Measurements from ENCODE around the gene AFAP1. TPM values are rescaled to one million over a fixed set of nuclear protein-coding genes. Genes with fewer than 3 reads are reported as not detected.
A peak's percentile ranks its signal among the peaks of the same experiment; 100 is the strongest.

Gene AFAP1
- total and polyA plus RNA-seq, 2 experiments from 2014 or later: 10.5 to 31.9 TPM

DNA sequence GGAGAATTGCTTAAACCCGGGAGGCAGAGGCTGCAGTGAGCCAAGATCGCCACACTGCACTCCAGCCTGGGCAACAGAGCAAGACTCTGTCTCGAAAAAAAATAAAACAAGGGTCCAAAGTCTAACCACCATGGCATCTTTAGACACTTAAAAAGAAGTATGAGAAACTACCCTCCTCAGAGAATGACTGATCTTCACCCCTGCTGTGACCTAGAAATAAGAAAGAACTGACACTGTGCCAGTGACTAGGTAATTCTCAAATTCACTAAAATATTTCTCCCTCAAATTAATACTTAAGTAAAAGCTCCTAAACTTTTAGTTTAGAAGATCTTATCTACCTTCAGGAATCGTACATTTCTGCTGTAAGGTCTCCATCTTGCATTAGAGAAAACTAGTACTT is 80.3 kb downstream of the AFAP1 start:
- no peaks in the 10 kb centered on the region for H3K36me3 ChIP-seq
- no peak for TF ChIP-seq CTCF (IDR thresholded peaks at IDR 0.05; ENCODE audit: low read depth, low read length)
- H3K4me1 ChIP-seq (ENCODE audit: low read depth): peaks cover 19% of the 10 kb centered on the region
- H3K4me3 ChIP-seq: no peak overlapping the region
- no peak for DNase-seq (ENCODE audit: low read depth in 1 of 2, low spot score in 1 of 2)
- no peaks in the 10 kb centered on the region for H3K9me3 ChIP-seq (ENCODE audit: low read depth)
- no peak overlapping the region for H3K27ac ChIP-seq
- H3K27me3 ChIP-seq: no peaks in the 10 kb centered on the region

DNA sequence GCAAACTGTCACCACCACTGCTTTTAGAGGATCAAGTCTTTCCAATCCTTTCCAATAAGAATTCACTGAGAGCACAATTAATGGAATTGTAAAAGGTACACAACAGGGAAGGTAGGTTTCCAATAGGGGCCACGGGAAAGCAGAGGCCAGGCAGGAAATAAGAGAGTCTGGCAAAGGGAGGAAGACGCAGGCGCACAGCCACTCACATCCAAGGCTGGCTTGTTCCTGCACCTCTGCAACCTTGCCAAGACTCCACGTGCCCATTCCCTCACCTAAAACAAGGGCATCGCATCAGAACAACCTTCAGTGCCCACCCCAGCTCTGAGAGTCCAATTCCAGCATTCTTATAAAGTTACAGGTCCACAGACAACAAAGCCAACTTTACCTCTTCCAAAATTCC is 81.2 kb downstream of the AFAP1 start:
- TF ChIP-seq CTCF (IDR thresholded peaks at IDR 0.05; ENCODE audit: low read depth, low read length): no peak
- Histone ChIP-seq H3K27me3 (no peaks in the 10 kb centered on the region), H3K4me1 (ENCODE audit: low read depth) (peaks cover 19% of the 10 kb centered on the region), H3K9me3 (ENCODE audit: low read depth) (no peaks in the 10 kb centered on the region), H3K36me3 (no peaks in the 10 kb centered on the region), H3K4me3 (no peak overlapping the region), H3K27ac (no peak overlapping the region)
- no peak for DNase-seq (ENCODE audit: low read depth in 1 of 2, low spot score in 1 of 2)

DNA sequence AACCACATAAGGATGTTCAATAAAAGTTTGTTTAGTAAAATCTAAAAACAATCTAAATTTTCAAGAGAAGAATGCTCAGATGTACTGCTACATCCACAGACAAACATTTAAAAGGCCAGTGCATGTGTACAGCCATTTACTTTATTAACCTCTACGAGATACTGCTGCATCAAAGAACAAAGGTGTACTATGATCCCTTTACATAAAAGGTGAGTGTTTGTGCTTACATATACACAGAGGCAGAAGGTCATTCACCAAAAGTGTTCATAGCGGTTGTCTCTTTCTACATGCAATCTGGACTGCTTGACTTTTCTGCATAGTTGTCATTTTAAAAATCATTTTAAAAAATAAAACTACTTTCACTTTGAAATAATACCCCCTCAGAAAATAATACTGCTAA is 81.7 kb downstream of the AFAP1 start:
- Histone ChIP-seq H3K4me3 (no peak overlapping the region), H3K4me1 (ENCODE audit: low read depth) (peaks cover 15% of the 10 kb centered on the region), H3K9me3 (ENCODE audit: low read depth) (no peaks in the 10 kb centered on the region), H3K27me3 (no peaks in the 10 kb centered on the region), H3K27ac (no peak overlapping the region), H3K36me3 (no peaks in the 10 kb centered on the region)
- TF ChIP-seq CTCF (IDR thresholded peaks at IDR 0.05; ENCODE audit: low read depth, low read length): no peak
- DNase-seq (ENCODE audit: low read depth in 1 of 2, low spot score in 1 of 2): no peak

- peak; percentile 4 to 89 for DNase-seq (ENCODE audit: low read depth in 1 of 2, low spot score in 1 of 2)
- no peaks in the 10 kb centered on the region for H3K9me3 ChIP-seq (ENCODE audit: low read depth)
- H3K4me1 ChIP-seq (ENCODE audit: low read depth): peaks cover 10% of the 10 kb centered on the region
- TF ChIP-seq CTCF (IDR thresholded peaks at IDR 0.05; ENCODE audit: low read depth, low read length): no peak
- no peak overlapping the region for H3K4me3 ChIP-seq
- no peaks in the 10 kb centered on the region for H3K27me3 ChIP-seq
- H3K36me3 ChIP-seq: no peaks in the 10 kb centered on the region
- H3K27ac ChIP-seq: peak overlapping the region; percentile 3
Measured at GRCh38 chr4:7857238-7857701, 82.4 kb downstream of the AFAP1 start.

- Histone ChIP-seq H3K27me3 (no peaks in the 10 kb centered on the region), H3K4me1 (ENCODE audit: low read depth) (peaks cover 10% of the 10 kb centered on the region), H3K4me3 (no peak overlapping the region), H3K36me3 (no peaks in the 10 kb centered on the region), H3K9me3 (ENCODE audit: low read depth) (no peaks in the 10 kb centered on the region), H3K27ac (no peak overlapping the region)
- DNase-seq (ENCODE audit: low read depth in 1 of 2, low spot score in 1 of 2): no peak
- TF ChIP-seq CTCF (IDR thresholded peaks at IDR 0.05; ENCODE audit: low read depth, low read length): no peak
Measured at GRCh38 chr4:7855731-7856130, 83.9 kb downstream of the AFAP1 start.

All from cardiac muscle cell (in vitro differentiated cells and primary cell).